ENCODE data around the gene CHIT1. TPM values are rescaled to one million over a fixed set of nuclear protein-coding genes. Genes with fewer than 3 reads are reported as not detected.

The CHIT1 gene
- total and polyA plus RNA-seq, 2 of the 13 experiments (the other 11 are each of a cell fraction or from before 2014, with no cell fraction given), result not detected

- peaks cover 0 to 3% of the 10 kb centered on the region in 2 experiments; a peak in 2 of 5 replicates for H3K27me3 ChIP-seq (ENCODE audit: control insufficient read depth in 1 of 2, insufficient read depth in 2 of 2, low read length in 2 of 2)
- BruUV-seq (replicated peaks), result no TSS peak
- H3K36me3 ChIP-seq (replicated peaks in 1 of 2; ENCODE audit: control insufficient read depth in 1 of 2, insufficient read depth in 2 of 2, low read length in 2 of 2), result no peaks in the 10 kb centered on the region
- intact Hi-C loops (cut with micrococcal nuclease; ENCODE audit: unreplicated experiment) (no loop called here), in situ Hi-C loops (cut with HindIII; ENCODE audit: extremely low pct_ligation_motif_present, low pct_unique_long_range_greater_than_20kb) (no loop called here)
- ATAC-seq (no peak), FAIRE-seq (no peak), DNase-seq (ENCODE audit: low spot score) (no peak)
- no peak overlapping the region for H2AFZ ChIP-seq (ENCODE audit: low read length)
- no peaks in the 10 kb centered on the region for H3K79me2 ChIP-seq (ENCODE audit: insufficient read depth, low read length)
- 0 out of 2 replicates have a peak, but pooled peaks cover 5% of the 10 kb centered on the region for H3K4me1 ChIP-seq (ENCODE audit: insufficient read depth, low read length)
- no peak overlapping the region for H3K9ac ChIP-seq (ENCODE audit: insufficient read depth, low read depth, low read length)
- 0 out of 2 replicates have a peak, but pooled peaks cover 2% of the 10 kb centered on the region for H4K20me1 ChIP-seq (ENCODE audit: insufficient read depth, low read length)
- no peak overlapping the region for H3K4me3 ChIP-seq (replicated peaks in 1 of 3; ENCODE audit: insufficient read depth in 1 of 3, low read depth in 2 of 3, low read length in 3 of 3)
- ChIA-PET POLR2A (no interaction called here), CTCF (ENCODE audit: low intra/inter-chr PET ratio, low total read pairs) (no interaction called here)
- no peak overlapping the region for H3K4me2 ChIP-seq (ENCODE audit: low read depth, low read length)
- no peak for TF ChIP-seq MXD4 (CRISPR knock-in tag; IDR thresholded peaks at IDR 0.05)
- TF ChIP-seq EHMT2 (IDR thresholded peaks at IDR 0.05; ENCODE audit: borderline replicate concordance, low read depth, low read length), result no peak
- TF ChIP-seq KDM2A (CRISPR knock-in tag; IDR thresholded peaks at IDR 0.05; ENCODE audit: borderline replicate concordance, low read depth), result no peak
- no peak for TF ChIP-seq HINFP (CRISPR knock-in tag; IDR thresholded peaks at IDR 0.05; ENCODE audit: low read depth)
- TF ChIP-seq ZNF574 (CRISPR knock-in tag; IDR thresholded peaks at IDR 0.05), result no peak
- no peak for TF ChIP-seq HNRNPH1 (optimal IDR thresholded peaks at IDR 0.05; ENCODE audit: low read depth, low read length)
- TF ChIP-seq ZNF333 (CRISPR knock-in tag; IDR thresholded peaks at IDR 0.05; ENCODE audit: borderline replicate concordance), result no peak
- no peak for TF ChIP-seq REPIN1 (CRISPR knock-in tag; IDR thresholded peaks at IDR 0.05; ENCODE audit: borderline replicate concordance, low read depth)
- TF ChIP-seq PAX8 (CRISPR knock-in tag; IDR thresholded peaks at IDR 0.05; ENCODE audit: borderline replicate concordance), result no peak
- TF ChIP-seq CENPT (CRISPR knock-in tag; IDR thresholded peaks at IDR 0.05; ENCODE audit: low read depth), result no peak
- TF ChIP-seq ZNF335 (CRISPR knock-in tag; IDR thresholded peaks at IDR 0.05), result no peak
- TF ChIP-seq FOXM1 (CRISPR knock-in tag; IDR thresholded peaks at IDR 0.05), result no peak
- no peak for TF ChIP-seq ZMYM2 (CRISPR knock-in tag; IDR thresholded peaks at IDR 0.05)
- no peak for TF ChIP-seq ZNF839 (CRISPR knock-in tag; IDR thresholded peaks at IDR 0.05; ENCODE audit: borderline replicate concordance)
- H3K27ac ChIP-seq (ENCODE audit: extremely low read length, insufficient read depth, low read length), result no peak overlapping the region
- no peaks in the 10 kb centered on the region for H3K9me3 ChIP-seq (ENCODE audit: low read length)
- WGBS (ENCODE audit: low lambda C conversion rate), result 53% methylated on average over 4 of the region's 4 CpGs
Measured at GRCh38 chr1:203265541-203265940, 36.1 kb upstream of the CHIT1 start.

Data from HepG2 (cell line).